Mucosa of descending colon (tissue), 3 donors: ENCODE data around the gene ITPK1. TPM values are rescaled to one million over a fixed set of nuclear protein-coding genes. Genes with fewer than 3 reads are reported as not detected.
A peak's percentile ranks its signal among the peaks of the same experiment; 100 is the strongest.
"Not testable (repeated sequence)": the region's sequence is repeated elsewhere in the genome, so short reads cannot be mapped to it uniquely, and the experiment has no call there.

Experiments
- ATAC-seq: fragments of 200-7000 bp; cut with Tn5 transposase; one replicate; pipeline ENCODE4 v1.9.1; 2020; ENCODE audit warnings: mild to moderate bottlenecking, moderate library complexity
- DNase-seq, 3 donors: peaks; one replicate each; pipeline ENCODE4 v3.0.0-alpha.2; 2020
- H3K36me3 ChIP-seq: fragments of 200-600 bp; one replicate; pipeline ENCODE4 v1.8.0; 2021; ENCODE audit warnings: low read depth, mild to moderate bottlenecking
- H3K4me1 ChIP-seq: fragments of 200-600 bp; one replicate; pipeline ENCODE4 v1.8.0; 2021; ENCODE audit warnings: low read depth, mild to moderate bottlenecking
- H3K4me3 ChIP-seq: fragments of 200-600 bp; one replicate; pipeline ENCODE4 v1.8.0; 2021; ENCODE audit warnings: mild to moderate bottlenecking
- H3K9me3 ChIP-seq: fragments of 200-600 bp; one replicate; pipeline ENCODE4 v1.8.0; 2021; ENCODE audit warnings: mild to moderate bottlenecking
- intact Hi-C, 2 donors: fragments of 100-400 bp; cut with DNase I in 1 of 2; cut with micrococcal nuclease in 1 of 2; formaldehyde crosslinking; loops; one replicate each; pipeline versions ENCODE4 v1.11.0 to v1.11.1; 2022; cut with DNase I, micrococcal nuclease
- total RNA-seq, 3 donors: library from RNA; stranded (reverse); fragmentation: NEBNext Ultra II Directional in 2 of 3; extraction: Animal tissue kit (Norgen Biotek cat#: 25700) in 2 of 3; gene quantifications; one replicate each; pipeline versions ENCODE4 v1.2.1 to v1.2.4, GENCODE V29; 2021 to 2023
- TF ChIP-seq, protein P1 (sequence below): fragments of 200-600 bp; IDR thresholded peaks from one replicate; pipeline ENCODE4 v1.8.0; 2022; ENCODE audit warnings: antibody characterized with exemption, mild to moderate bottlenecking
- donor health status: DM: no; HTN: no; CAD: no; lungs with moderate emphysema.
- donor health status: DM: no; HTN: no; CAD: no.
- donor health status: DM: no; HTN: yes; CAD: no.

Gene ITPK1
- total RNA-seq, 3 donors from 2014 or later = 134 to 165 (median 152) TPM

DNA sequence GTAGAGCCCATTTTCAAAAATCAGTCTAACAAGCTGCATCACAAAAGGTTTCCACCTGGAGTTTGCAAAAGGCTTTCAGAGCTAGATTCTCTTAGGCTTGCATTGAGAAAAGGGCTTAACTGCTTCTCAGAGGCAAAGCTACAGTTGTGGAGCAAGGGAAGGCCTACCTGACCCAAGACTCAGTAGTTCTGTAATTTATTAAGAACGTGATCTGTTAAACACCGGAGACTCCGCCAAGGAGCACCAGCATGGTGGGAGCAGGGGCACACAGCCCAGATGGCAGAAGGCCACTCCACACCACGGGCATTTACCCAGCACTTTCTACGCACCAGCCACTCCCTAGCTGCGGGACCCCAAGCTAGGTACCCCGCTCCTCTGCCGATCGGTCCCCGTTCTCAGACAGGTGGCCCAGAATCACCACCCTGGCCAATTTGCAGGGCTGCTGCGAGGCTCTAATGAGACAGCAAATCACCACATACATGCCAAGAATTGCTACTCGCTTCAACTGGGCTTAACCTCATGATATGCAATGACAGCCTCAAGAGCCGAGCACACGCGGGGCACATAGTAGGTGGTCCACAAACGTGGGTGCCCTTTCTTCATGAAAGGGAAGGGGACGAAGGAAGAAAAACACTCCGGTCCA, 1.5 kb downstream of the ITPK1 start:
- intact Hi-C loops = no loop called here
- Histone ChIP-seq H3K36me3 (no peaks in the 10 kb centered on the region), H3K4me1 (peaks cover 14% of the 10 kb centered on the region), H3K9me3 (no peaks in the 10 kb centered on the region), H3K4me3 (peak overlapping the region; percentile 70)
- ATAC-seq (no peak), DNase-seq (peak in 2 of 3 donors; percentile 33 to 46)
- TF ChIP-seq, protein P1, sequence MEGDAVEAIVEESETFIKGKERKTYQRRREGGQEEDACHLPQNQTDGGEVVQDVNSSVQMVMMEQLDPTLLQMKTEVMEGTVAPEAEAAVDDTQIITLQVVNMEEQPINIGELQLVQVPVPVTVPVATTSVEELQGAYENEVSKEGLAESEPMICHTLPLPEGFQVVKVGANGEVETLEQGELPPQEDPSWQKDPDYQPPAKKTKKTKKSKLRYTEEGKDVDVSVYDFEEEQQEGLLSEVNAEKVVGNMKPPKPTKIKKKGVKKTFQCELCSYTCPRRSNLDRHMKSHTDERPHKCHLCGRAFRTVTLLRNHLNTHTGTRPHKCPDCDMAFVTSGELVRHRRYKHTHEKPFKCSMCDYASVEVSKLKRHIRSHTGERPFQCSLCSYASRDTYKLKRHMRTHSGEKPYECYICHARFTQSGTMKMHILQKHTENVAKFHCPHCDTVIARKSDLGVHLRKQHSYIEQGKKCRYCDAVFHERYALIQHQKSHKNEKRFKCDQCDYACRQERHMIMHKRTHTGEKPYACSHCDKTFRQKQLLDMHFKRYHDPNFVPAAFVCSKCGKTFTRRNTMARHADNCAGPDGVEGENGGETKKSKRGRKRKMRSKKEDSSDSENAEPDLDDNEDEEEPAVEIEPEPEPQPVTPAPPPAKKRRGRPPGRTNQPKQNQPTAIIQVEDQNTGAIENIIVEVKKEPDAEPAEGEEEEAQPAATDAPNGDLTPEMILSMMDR = no peak

DNA sequence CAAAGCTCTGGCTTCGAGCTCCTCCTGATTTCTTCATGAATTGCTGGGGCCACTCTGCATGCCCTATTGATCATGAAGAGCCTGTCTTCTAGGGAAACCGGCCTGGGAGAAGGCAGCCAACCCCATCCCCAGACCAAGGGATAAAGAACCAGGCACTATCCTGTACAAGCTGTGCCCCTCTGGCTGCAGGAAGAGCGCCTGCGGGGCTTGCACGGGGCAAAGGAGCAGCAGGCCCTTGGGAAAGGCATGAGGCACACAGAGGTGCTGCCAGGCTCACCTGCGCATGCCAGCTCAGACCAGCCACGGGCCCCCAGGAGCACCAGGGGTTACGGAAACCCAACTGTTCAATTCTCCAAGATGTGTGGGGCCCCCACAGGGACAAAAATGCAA, 2.1 kb downstream of the ITPK1 start:
- no peaks in the 10 kb centered on the region for H3K9me3 ChIP-seq
- no peaks in the 10 kb centered on the region for H3K36me3 ChIP-seq
- DNase-seq = peak in 1 of 3 donors; percentile 55
- TF ChIP-seq, protein P1 = no peak
- H3K4me3 ChIP-seq = no peak overlapping the region
- intact Hi-C loops = loop anchor here in 1 of 2 donors (2.0 kb wide), 1 partner anchor 25 kb away; no protein-coding TSS in a partner anchor
- ATAC-seq = no peak
- peaks cover 14% of the 10 kb centered on the region for H3K4me1 ChIP-seq

DNA sequence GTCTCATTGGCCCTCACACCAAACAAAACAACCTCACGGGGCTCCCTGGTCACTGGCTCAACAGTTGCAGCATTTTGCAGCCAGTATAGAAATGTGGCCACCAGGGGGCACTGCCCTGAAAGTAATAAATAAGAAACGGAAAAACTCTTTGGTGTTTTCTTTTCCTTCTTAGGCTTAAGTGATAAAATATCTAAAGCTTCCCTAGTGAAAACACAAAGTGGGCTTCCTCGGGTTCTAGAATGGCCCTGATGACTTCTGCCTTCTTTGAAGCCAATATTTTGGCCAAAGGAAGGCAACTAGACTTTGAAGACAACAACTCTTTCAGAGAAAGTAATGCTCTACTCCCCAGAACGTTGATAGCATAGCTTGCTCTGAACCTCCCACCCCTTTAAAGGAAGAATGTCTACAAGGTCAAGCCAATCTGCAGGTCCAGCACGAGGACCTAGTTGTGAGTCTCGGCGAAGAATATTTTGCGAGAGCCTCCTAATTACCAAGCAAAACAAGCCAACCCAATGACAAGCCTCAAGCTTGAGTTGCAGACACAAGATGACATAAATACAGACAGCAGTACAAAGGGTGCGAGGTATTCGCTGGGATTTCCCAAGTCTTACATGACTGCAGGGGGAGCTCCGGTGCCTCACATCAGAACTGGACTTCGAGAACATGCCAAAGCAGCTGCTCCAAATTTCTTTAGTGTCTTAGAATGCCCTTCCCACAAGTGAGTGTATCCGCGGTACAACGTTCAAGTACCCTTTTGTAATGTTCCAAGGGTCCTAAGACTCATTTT, 2.6 kb downstream of the ITPK1 start:
- TF ChIP-seq, protein P1 = peak; percentile 55
- ATAC-seq = peak; percentile 46
- Histone ChIP-seq H3K4me3 (no peak overlapping the region), H3K4me1 (peaks cover 17% of the 10 kb centered on the region), H3K9me3 (no peaks in the 10 kb centered on the region), H3K36me3 (no peaks in the 10 kb centered on the region)
- intact Hi-C loops = loop anchor here in 1 of 2 donors (2.0 kb wide), 1 partner anchor 26 kb away; no protein-coding TSS in a partner anchor
- peak in 2 of 3 donors; percentile 80 to 98 for DNase-seq

DNA sequence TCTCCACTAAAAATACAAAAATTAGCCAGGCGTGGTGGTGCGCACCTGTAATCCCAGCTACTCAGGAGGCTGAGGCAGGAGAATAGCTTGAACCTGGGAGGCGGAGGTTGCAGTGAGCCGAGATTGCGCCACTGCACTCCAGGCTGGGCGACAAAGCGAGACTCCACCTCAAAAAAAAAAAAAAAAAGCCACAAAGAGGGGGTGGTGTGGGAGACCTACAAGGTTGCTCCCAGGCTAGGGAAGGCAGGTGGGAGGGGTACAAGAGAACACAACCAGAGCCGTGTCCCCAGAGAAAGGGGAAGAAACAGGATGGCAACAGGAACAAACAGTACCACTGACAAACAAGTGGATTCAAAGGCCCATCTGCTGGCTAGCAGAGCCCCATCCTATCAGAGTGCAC, 4.2 kb downstream of the ITPK1 start:
- peaks cover 29% of the 10 kb centered on the region for H3K4me1 ChIP-seq
- DNase-seq, intact Hi-C loops: not testable (repeated sequence)

DNA sequence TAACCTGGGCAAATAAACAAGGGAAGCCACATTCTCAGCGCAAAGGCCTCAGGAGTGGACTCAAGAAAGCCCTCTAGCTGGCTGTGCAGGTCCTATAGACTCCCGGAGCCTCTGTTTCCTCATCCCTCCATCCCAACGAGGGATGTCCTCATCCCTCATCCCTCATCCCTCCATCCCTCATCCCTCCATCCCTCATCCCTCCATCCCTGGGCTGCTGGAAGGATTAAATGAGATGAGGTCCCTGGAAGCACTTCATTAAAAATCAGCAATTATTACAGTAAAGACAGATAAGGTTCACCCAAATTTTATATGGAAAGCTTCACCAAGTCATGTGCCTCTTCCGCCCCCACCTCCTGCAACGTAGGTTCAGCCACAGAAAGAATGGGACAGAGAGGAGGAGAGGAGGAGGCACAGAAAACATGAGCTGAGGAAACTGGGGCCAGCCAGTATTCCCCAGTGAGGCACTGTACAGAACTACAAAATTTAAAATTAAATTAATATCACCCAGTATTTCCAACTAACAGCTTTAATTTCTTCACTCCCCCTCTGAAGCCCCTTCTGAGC, 4.8 kb downstream of the ITPK1 start:
- peaks cover 35% of the 10 kb centered on the region for H3K4me1 ChIP-seq
- intact Hi-C loops = no loop called here
- ATAC-seq = no peak
- H3K4me3 ChIP-seq = no peak overlapping the region
- TF ChIP-seq, protein P1 = no peak
- DNase-seq = no peak
- H3K9me3 ChIP-seq = no peaks in the 10 kb centered on the region
- no peaks in the 10 kb centered on the region for H3K36me3 ChIP-seq

More for the DNA sequence above, 4.2 kb downstream of the ITPK1 start:
- not testable (repeated sequence) for ATAC-seq, H3K4me3 ChIP-seq, H3K9me3 ChIP-seq, H3K36me3 ChIP-seq
